ENCODE results near the gene CD44. TPM values are rescaled to one million over a fixed set of nuclear protein-coding genes. Genes with fewer than 3 reads are reported as not detected.

Gene CD44
- total RNA-seq, 1 donor from 2014 or later, result 1,546 TPM

DNA sequence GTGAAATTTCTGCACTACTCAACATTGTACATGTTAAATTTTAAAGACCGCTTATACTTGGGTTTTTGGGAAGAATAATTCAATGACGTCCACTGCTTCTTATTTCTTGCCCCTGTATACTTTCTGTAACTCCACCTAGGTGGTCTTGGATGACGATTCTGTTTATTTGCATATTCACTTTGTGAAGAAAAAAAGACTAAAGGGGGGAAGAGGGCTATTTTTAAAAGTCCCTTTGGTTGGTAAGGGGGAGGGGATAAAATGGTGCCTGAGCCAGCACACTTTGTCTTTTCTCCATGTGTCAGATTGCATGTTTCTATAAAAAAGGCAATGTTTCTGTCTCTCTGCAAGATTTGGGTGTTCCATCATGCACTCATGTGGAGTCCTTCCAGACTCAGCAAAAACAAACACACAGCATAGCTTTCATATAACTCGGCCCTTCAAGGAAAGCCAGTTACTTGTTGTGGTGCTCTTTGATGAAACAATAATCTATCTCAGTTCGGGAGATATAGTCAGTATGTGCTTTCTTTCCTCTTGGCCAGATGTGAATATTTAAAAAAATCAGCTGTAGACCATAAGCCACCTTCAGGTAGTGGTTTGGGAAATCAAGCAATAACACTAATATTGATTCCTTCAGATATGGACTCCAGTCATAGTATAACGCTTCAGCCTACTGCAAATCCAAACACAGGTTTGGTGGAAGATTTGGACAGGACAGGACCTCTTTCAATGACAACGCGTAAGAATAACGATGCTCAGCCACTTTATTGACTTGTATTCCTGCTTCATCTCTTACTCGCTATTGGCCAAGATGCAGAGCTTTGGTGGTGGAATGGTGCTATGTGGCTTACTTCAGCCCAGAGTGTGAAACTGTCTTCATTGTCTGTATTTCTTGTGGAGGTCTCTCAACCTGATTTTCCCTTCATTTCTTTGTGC lies 68.8 kb downstream of the CD44 start:
- no peak overlapping the region for H3K4me3 Mint-ChIP-seq
- DNase-seq, result no peak
- H3K36me3 Mint-ChIP-seq (ENCODE audit: low read depth), result peaks cover 98% of the 10 kb centered on the region
- POLR2A ChIA-PET, result interaction anchor here (0.7 kb wide), 1 partner anchor 240 kb away, joined by 3 read pairs; no protein-coding TSS in a partner anchor
- intact Hi-C loops (cut with micrococcal nuclease), result no loop called here
- H3K27ac Mint-ChIP-seq, result peak overlapping the region; percentile 24
- ATAC-seq (ENCODE audit: low read depth), result no peak
- CTCF ChIA-PET, result no interaction called here
- H3K4me1 Mint-ChIP-seq, result peaks cover 42% of the 10 kb centered on the region
- TF ChIP-seq CTCF (IDR thresholded peaks at IDR 0.05), result no peak
- H3K27me3 Mint-ChIP-seq, result no peaks in the 10 kb centered on the region
- peaks cover 4% of the 10 kb centered on the region for H3K9me3 Mint-ChIP-seq

DNA sequence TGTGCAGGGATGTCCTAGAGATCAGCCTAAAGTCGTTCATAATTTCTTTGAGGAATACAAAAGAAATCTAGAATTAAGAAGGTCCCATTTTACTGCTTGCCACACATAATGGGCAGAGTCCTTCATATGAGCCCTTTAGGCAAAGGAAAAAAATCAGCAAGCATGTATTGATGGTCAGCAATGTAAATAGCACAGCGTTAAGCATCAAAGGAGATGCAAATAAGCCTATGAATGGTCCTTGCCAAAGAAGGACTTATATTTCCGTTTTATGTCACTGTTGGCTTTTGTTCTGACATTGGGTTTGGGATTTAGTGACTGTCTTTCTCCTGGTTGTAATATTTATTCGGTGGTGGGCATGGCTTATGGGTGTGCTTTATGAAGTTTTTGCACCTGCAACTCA lies 69.8 kb downstream of the CD44 start:
- TF ChIP-seq CTCF (IDR thresholded peaks at IDR 0.05), result no peak
- intact Hi-C loops (cut with micrococcal nuclease), result no loop called here
- ChIA-PET POLR2A (no interaction called here), CTCF (no interaction called here)
- Mint-ChIP-seq H3K4me1 (peaks cover 53% of the 10 kb centered on the region), H3K9me3 (peaks cover 4% of the 10 kb centered on the region), H3K27ac (no peak overlapping the region), H3K36me3 (ENCODE audit: low read depth) (peaks cover 97% of the 10 kb centered on the region), H3K4me3 (no peak overlapping the region), H3K27me3 (no peaks in the 10 kb centered on the region)
- ATAC-seq (ENCODE audit: low read depth) (no peak), DNase-seq (no peak)

- H3K9me3 Mint-ChIP-seq, result peaks cover 4% of the 10 kb centered on the region
- ATAC-seq (ENCODE audit: low read depth), result no peak
- no peaks in the 10 kb centered on the region for H3K27me3 Mint-ChIP-seq
- no peak for DNase-seq
- no peak overlapping the region for H3K4me3 Mint-ChIP-seq
- peaks cover 70% of the 10 kb centered on the region for H3K4me1 Mint-ChIP-seq
- CTCF ChIA-PET, result no interaction called here
- no peak for TF ChIP-seq CTCF (IDR thresholded peaks at IDR 0.05)
- POLR2A ChIA-PET, result interaction anchor here (0.6 to 0.7 kb wide), 2 partner anchors 150 to 192 kb away, joined by 4 to 6 read pairs; no protein-coding TSS in a partner anchor
- peaks cover 96% of the 10 kb centered on the region for H3K36me3 Mint-ChIP-seq (ENCODE audit: low read depth)
- H3K27ac Mint-ChIP-seq, result peak overlapping the region; percentile 33
- intact Hi-C loops (cut with micrococcal nuclease), result no loop called here
These were observed 72.0 kb downstream of the CD44 start for GRCh38 chr11:35210876-35211546.

GRCh38 chr11:35211952-35212351 lies 73.0 kb downstream of the CD44 start:
- TF ChIP-seq CTCF (IDR thresholded peaks at IDR 0.05), result no peak
- DNase-seq (no peak), ATAC-seq (ENCODE audit: low read depth) (peak; percentile 72)
- Mint-ChIP-seq H3K4me3 (peak overlapping the region; percentile 36), H3K27me3 (no peaks in the 10 kb centered on the region), H3K27ac (peak overlapping the region; percentile 62), H3K4me1 (peaks cover 77% of the 10 kb centered on the region), H3K36me3 (ENCODE audit: low read depth) (peaks cover 96% of the 10 kb centered on the region), H3K9me3 (peaks cover 4% of the 10 kb centered on the region)
- intact Hi-C loops (cut with micrococcal nuclease), result loop anchor here (1.0 kb wide), 2 partner anchors 8 to 71 kb away; no protein-coding TSS in a partner anchor
- ChIA-PET CTCF (no interaction called here), POLR2A (no interaction called here)
